22Rv1 (cell line): ENCODE data around the gene TMEM212.

ENCODE experiments used
- CTCF ChIP-seq: fragments of 450-650 bp; IDR thresholded peaks from 2 replicates; pipeline ENCODE4 v1.5.1; 2017; ENCODE audit warnings: mild to moderate bottlenecking
- ZFX ChIP-seq: fragments of 450-650 bp; IDR thresholded peaks from 2 replicates; pipeline ENCODE4 v1.6.1; 2017; ENCODE audit warnings: antibody characterized with exemption, borderline replicate concordance

- TF ChIP-seq CTCF (no peak), ZFX (no peak)
Observed at GRCh38 chr3:171841620-171842000, 1.5 kb upstream of the TMEM212 start.
